ENCODE measurements around the gene INHBE. TPM values are rescaled to one million over a fixed set of nuclear protein-coding genes. Genes with fewer than 3 reads are reported as not detected.
A peak's percentile ranks its signal among the peaks of the same experiment; 100 is the strongest.

Gene INHBE
- total RNA-seq, 6 experiments from 2014 or later: 0.12 to 0.34 (median 0.18) TPM; not detected in 1

- DNase-seq: no peak
- Mint-ChIP-seq H3K4me1 (ENCODE audit: low read depth) (peaks cover 28% of the 10 kb centered on the region), H3K27me3 (ENCODE audit: insufficient read depth) (peaks cover 2% of the 10 kb centered on the region; the same call in 1 of the 2 replicates), H3K36me3 (ENCODE audit: low read depth) (peaks cover 26% of the 10 kb centered on the region), H3K4me3 (peak overlapping the region; percentile 97), H3K27ac (no peak overlapping the region), H3K9me3 (no peaks in the 10 kb centered on the region)
- TF ChIP-seq CTCF (IDR thresholded peaks at IDR 0.05): no peak
Measured at GRCh38 chr12:57487055-57487596, 32.0 kb downstream of the INHBE start.

GRCh38 chr12:57487597-57488401 lies 32.7 kb downstream of the INHBE start, which contains the start of gene MARS1:
MARS1 (plus strand) TSS chr12:57488068; CDS start chr12:57488091, 23 bp downstream.
- peak within 1 kb of the TSS; percentile 97 for H3K4me3 Mint-ChIP-seq
- H3K36me3 Mint-ChIP-seq (ENCODE audit: low read depth): peaks cover 31% of the 10 kb centered on the region
- DNase-seq: peak; percentile 94
- H3K27ac Mint-ChIP-seq: peak within 1 kb of the TSS; percentile 85
- H3K9me3 Mint-ChIP-seq: no peaks in the 10 kb centered on the region
- no peak for TF ChIP-seq CTCF (IDR thresholded peaks at IDR 0.05)
- H3K4me1 Mint-ChIP-seq (ENCODE audit: low read depth): peaks cover 28% of the 10 kb centered on the region
- peaks cover 2% of the 10 kb centered on the region; the same call in 1 of the 2 replicates for H3K27me3 Mint-ChIP-seq (ENCODE audit: insufficient read depth)

- TF ChIP-seq CTCF (IDR thresholded peaks at IDR 0.05): no peak
- H3K4me3 Mint-ChIP-seq: peak overlapping the region; percentile 97
- H3K27me3 Mint-ChIP-seq (ENCODE audit: insufficient read depth): peaks cover 2% of the 10 kb centered on the region; the same call in 1 of the 2 replicates
- H3K4me1 Mint-ChIP-seq (ENCODE audit: low read depth): peaks cover 20% of the 10 kb centered on the region
- H3K9me3 Mint-ChIP-seq: no peaks in the 10 kb centered on the region
- H3K36me3 Mint-ChIP-seq (ENCODE audit: low read depth): peaks cover 33% of the 10 kb centered on the region
- H3K27ac Mint-ChIP-seq: peak overlapping the region; percentile 85
- DNase-seq: no peak
Measured at GRCh38 chr12:57488402-57489156, 33.5 kb downstream of the INHBE start.

GRCh38 chr12:57489157-57489641 lies 34.1 kb downstream of the INHBE start:
- Mint-ChIP-seq H3K36me3 (ENCODE audit: low read depth) (peaks cover 33% of the 10 kb centered on the region), H3K4me1 (ENCODE audit: low read depth) (peaks cover 18% of the 10 kb centered on the region), H3K9me3 (no peaks in the 10 kb centered on the region), H3K27ac (peak overlapping the region; percentile 85), H3K27me3 (ENCODE audit: insufficient read depth) (peaks cover 2% of the 10 kb centered on the region; the same call in 1 of the 2 replicates), H3K4me3 (peak overlapping the region; percentile 97)
- TF ChIP-seq CTCF (IDR thresholded peaks at IDR 0.05): no peak
- DNase-seq: peak; percentile 37

GRCh38 chr12:57490126-57490525 lies 35.0 kb downstream of the INHBE start:
- Mint-ChIP-seq H3K9me3 (no peaks in the 10 kb centered on the region), H3K27ac (no peak overlapping the region), H3K27me3 (ENCODE audit: insufficient read depth) (peaks cover 2% of the 10 kb centered on the region; the same call in 1 of the 2 replicates), H3K36me3 (ENCODE audit: low read depth) (peaks cover 33% of the 10 kb centered on the region), H3K4me1 (ENCODE audit: low read depth) (peaks cover 18% of the 10 kb centered on the region), H3K4me3 (no peak overlapping the region)
- no peak for DNase-seq
- no peak for TF ChIP-seq CTCF (IDR thresholded peaks at IDR 0.05)

Measured in HFFc6 (cell line).